Subcutaneous adipose tissue (tissue), 4 donors: ENCODE data around the gene ASPSCR1. TPM values are rescaled to one million over a fixed set of nuclear protein-coding genes. Genes with fewer than 3 reads are reported as not detected.

ENCODE experiments used
- total RNA-seq, 4 donors: library from RNA; depleted of rRNA; stranded (reverse); fragments of >200 nt; gene quantifications; one replicate each; pipeline ENCODE4 v1.1.0, GENCODE V29; 2016
- TF ChIP-seq, protein P1 (sequence below): fragments of 450-650 bp; IDR thresholded peaks from one replicate; pipeline ENCODE4 v1.5.1; 2016; ENCODE audit warnings: low read depth, mild to moderate bottlenecking, control low read depth, antibody characterized with exemption, moderate library complexity

Gene ASPSCR1
- total RNA-seq, 4 donors from 2014 or later = 8.2 to 30.1 (median 18.1) TPM

DNA sequence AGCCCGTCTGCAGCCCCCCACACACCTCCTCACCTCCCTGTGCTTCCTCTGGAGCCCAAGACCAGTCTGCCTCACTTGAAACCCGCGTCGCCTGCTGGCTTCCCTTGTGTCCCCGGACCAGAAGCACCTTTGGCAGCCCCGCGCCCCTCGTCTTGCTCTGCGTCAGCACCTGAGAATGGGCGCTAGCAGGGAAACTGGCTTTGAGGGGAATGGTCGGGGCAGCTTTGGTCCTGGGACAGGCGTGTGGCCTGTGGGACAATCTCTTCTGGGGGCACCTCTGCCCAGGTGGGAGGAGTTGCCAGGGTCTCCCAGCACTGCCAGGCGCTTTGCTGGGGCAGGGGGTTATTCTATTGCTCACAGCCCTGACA lies 46.3 kb upstream of the ASPSCR1 start:
- TF ChIP-seq, protein P1, sequence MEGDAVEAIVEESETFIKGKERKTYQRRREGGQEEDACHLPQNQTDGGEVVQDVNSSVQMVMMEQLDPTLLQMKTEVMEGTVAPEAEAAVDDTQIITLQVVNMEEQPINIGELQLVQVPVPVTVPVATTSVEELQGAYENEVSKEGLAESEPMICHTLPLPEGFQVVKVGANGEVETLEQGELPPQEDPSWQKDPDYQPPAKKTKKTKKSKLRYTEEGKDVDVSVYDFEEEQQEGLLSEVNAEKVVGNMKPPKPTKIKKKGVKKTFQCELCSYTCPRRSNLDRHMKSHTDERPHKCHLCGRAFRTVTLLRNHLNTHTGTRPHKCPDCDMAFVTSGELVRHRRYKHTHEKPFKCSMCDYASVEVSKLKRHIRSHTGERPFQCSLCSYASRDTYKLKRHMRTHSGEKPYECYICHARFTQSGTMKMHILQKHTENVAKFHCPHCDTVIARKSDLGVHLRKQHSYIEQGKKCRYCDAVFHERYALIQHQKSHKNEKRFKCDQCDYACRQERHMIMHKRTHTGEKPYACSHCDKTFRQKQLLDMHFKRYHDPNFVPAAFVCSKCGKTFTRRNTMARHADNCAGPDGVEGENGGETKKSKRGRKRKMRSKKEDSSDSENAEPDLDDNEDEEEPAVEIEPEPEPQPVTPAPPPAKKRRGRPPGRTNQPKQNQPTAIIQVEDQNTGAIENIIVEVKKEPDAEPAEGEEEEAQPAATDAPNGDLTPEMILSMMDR = no peak

DNA sequence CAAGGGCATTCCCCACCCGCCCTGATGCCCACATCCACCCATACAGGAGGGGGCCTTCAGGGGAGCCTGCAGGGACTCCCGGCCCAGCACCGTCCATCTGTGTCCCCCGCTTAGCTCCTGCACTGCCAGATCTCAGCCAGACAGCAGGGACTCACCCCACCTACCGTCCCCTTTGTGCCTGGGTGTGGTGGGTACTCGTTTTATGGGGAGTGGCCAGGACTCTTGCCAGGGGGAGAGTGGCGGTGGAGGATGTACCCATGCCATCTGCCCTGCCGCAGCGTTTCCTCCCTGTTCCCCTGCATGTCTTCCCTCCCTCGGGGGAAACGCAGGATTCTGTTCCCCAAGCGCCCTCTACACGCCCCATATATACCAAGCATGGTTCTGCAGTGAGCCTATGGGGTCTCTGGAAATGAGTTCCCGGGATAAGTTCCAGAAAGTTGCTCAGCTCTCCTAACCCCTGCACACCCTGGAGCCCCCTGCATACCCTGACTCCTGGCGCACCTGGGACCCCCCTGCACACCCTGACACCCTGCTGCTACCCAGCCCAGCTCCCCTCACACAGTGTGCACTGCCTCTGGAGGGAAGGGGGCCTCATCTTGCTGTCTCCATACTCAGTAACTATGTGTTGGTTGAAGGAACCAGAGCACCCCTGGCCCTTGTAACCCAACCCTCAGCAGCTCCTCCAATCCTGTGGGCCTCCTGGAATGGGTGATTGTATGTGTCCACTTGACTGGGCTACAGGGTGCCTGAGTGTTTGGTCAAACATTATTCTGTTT lies 45.7 kb upstream of the ASPSCR1 start:
- TF ChIP-seq, protein P1 = no peak

DNA sequence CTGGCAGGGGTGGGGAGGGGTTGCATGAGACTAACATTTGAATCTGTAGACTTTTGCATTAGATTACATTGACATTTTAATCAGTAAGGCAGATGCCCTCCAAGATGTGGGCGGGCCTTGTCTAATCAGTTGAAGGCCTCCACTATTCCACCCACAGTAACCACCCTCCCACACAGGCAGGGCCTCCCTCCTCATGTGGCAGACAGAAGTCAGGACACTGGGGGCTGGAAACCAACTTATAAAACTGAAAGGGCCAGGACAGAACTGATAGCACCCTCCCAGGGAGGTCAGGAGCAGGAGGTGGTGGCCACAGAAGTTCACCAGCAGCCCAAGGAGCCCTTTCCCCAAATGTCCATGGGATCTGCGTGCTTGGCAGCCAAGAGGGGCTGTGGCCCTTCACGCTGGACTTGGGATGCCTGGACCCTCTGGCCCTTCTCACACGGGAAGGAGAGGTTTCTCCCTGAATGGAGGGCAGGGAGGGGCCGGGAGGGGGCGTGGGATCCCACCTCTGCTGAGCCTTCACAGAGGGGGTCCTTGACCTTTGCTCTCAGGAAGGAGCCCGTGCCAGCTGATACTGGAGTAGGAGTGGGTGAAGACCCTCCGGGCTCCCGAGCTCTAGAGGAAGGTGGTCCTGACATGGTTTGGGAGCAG lies 45.0 kb upstream of the ASPSCR1 start:
- TF ChIP-seq, protein P1 = no peak

DNA sequence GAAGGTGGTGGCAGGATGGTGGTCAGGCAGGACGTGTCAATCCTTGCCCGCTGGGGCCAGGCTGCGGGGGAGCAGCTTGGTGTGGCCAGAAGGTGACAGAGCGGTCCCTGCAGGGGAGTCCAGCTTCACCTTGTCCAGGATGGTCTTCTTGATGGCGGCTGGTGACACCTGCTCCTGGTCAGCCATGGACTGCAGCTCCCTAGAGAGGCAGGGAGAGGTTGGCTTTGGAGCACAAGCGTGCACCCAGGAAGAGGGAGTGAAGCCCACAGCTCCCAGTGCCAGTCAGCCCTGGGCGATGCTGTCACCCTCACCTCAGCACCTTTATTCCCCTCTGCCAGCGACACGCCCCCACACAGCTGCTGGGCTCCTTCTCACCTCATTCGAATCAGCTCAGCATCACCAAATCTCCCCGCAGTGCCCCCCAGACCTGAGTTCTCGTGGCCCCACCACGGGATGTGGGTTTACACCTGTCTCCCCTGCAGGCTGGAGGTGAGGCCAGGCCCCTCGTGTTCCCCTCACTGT lies 44.2 kb upstream of the ASPSCR1 start:
- TF ChIP-seq, protein P1 = no peak

DNA sequence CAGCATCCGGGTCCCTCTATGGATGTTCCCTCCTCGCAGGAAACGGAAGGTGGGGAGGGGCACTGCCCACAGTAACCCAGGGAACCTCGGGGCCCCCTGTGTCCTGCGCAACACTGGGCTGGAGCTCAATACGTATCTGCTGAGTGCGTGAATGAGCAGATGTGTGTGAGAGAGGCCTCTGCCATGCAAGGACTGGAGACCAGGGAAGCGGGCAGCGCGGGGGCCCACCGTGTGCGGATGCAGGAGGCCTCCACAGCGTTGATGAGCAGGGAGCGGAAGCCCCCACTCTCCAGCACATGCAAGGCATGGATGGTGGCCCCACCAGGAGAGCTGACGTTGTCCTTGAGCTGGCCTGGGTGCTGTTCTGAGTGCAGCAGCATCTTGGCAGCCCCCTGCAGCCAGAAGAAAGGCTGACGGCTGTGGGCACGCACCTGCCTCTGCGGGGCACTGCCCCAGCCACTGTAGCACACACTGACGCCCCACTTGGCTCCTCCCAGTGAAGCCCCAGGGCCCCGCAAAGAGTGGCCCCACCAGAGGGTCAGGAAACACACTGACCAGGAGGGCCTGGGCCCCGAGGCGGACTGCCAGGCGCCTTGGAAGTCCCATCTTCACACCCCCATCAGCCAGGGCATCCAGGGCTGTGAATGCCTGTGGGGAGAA lies 43.2 kb upstream of the ASPSCR1 start:
- TF ChIP-seq, protein P1 = no peak

DNA sequence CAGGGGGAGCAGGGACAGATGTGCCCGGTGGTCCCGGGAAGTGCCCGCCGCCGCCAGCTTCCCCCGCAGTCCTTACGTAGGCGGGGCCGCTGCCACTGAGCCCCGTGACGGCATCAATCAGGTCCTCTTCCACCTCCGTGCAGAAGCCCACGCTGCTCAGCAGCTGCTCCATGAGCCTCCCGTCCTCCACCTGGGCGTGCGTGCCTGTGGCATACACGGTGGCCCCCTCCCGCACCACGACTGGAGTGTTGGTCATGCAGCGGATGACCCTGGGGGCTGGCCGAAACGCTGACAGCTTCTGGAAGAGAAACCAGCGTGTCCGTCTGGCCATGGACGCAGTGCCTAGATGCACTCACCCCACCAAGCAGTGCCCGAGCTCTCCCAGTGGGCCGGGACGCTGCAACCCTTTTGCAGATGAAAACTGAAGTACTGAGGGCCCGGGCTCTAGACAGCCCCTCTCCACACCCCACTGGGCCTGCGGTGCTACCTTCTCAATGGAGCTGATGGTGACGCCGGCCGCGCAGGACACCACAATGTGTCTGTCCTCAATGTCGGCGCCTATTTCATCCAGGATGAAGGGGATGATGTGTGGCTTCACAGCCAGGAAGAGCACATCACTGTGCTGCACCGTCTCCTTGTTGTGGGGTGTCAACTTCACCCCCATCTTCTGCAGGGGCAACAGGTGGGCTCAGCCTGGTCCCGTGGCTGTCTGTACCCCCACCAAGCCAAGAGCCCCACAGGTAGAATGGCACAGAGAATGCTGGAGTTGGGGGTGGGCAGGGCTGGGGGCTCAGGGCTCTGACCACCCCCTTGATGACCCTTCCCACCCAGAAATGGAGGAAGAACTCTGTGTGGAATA lies 42.4 kb upstream of the ASPSCR1 start:
- TF ChIP-seq, protein P1 = no peak
